Testis (tissue), 3 donors: ENCODE data around the gene GMDS. TPM values are rescaled to one million over a fixed set of nuclear protein-coding genes. Genes with fewer than 3 reads are reported as not detected.

Experiments used
- DNase-seq: peaks from one replicate; pipeline ENCODE4 v3.0.0-alpha.2; 2019
- H3K27ac ChIP-seq, 2 donors: fragments of 200-600 bp; sonication (generic); one replicate each; pipeline ENCODE4 v1.5.1; 2019
- H3K27me3 ChIP-seq: fragments of 200-600 bp; sonication (generic); one replicate; pipeline ENCODE4 v1.5.1; 2019
- H3K36me3 ChIP-seq: fragments of 200-600 bp; sonication (generic); one replicate; pipeline ENCODE4 v1.5.1; 2017; ENCODE audit warnings: low read depth; ENCODE audit errors: missing control alignments
- H3K4me1 ChIP-seq: fragments of 200-600 bp; sonication (generic); one replicate; pipeline ENCODE4 v1.5.1; 2019
- H3K4me3 ChIP-seq, 2 donors: fragments of 200-600 bp; sonication (generic); one replicate each; pipeline ENCODE4 v1.5.1; 2017 to 2019
- H3K9me3 ChIP-seq: fragments of 200-600 bp; sonication (generic); one replicate; pipeline ENCODE4 v1.5.1; 2017
- CTCF ChIP-seq, 3 experiments: fragments of 450-650 bp in 2 of 3; fragments of 200-600 bp in 1 of 3; sonication (generic) in 1 of 3; IDR thresholded peaks; one replicate each; pipeline ENCODE4 v1.5.1; 2016 to 2019; ENCODE audit warnings: antibody characterized with exemption in 3 of 3, mild to moderate bottlenecking in 2 of 3, moderate library complexity in 1 of 3
- POLR2A ChIP-seq: fragments of 450-650 bp; IDR thresholded peaks from one replicate; pipeline ENCODE4 v1.6.1; 2017; ENCODE audit warnings: antibody characterized with exemption, mild to moderate bottlenecking, moderate library complexity
- WGBS, 2 donors: methylation state at CpG; one replicate each; pipeline ENCODE4 v1.1.5; 2018; 5-methylcytosine and 5-hydroxymethylcytosine counted together
- intact Hi-C: fragments of 100-400 bp; cut with DNase I; formaldehyde crosslinking; loops from one replicate; pipeline ENCODE4 v1.15.1; 2023; ENCODE audit warnings: low total_unique reads
- polyA plus RNA-seq: library from polyadenylated mRNA; stranded (reverse); fragments of 350-450 nt; fragmentation: Illumina TruSeq; extraction: RNeasy Lipid Tissue Mini Kit (QIAGEN cat#74804); gene quantifications from one replicate; pipeline ENCODE4 v1.2.3, GENCODE V29; 2014; ENCODE audit warnings: low read depth, low replicate concordance; ENCODE audit not compliant: insufficient read depth
- total RNA-seq, 2 donors: library from RNA; depleted of rRNA; stranded (reverse); fragments of >200 nt; gene quantifications; one replicate each; pipeline ENCODE4 v1.2.3, GENCODE V29; 2016

GMDS gene
- total and polyA plus RNA-seq, 3 donors from 2014 or later, result 19.6 to 31.1 (median 22.2) TPM

DNA sequence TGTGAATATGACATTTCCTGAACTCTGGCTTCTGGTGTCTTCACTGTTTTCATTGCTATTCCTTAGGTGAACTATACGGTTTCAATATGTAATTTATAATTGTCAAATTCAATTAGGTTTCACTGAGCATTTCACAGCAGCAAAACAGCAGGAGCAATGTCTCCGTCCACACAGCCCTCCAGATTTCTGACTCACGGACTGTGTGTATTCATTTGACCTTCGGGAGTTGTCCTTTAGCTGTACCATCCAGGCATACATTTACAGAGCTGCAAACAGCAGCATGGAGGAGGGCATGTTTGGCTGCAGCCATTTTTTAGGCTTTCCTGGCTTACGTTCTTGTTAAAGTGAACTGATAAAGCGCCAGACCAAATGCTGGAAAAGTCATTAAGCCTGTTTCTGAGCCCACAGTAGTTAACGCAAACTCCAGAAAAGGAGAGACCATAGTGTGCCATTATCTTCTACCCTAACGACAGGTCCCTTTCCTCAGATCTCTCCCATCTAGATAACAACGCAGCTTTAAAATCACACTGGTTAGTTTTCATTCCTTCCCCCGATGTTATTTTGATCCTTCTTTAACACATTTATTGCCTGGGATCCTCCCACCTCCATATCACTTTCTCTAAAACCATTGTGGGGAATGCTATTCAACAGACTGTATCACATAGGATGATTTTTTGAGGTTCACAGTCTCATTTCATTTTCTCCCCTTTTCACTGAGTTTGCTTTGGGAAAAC is 617.4 kb downstream of the GMDS start:
- peaks cover 3% of the 10 kb centered on the region for H3K4me1 ChIP-seq
- DNase-seq, result no peak
- H3K4me3 ChIP-seq, result no peak overlapping the region
- H3K27ac ChIP-seq, result no peak overlapping the region
- H3K9me3 ChIP-seq, result no peaks in the 10 kb centered on the region
- no peaks in the 10 kb centered on the region for H3K27me3 ChIP-seq
- TF ChIP-seq POLR2A, result no peak
- no peak for TF ChIP-seq CTCF (IDR thresholded peaks at IDR 0.05)
- 80 to 87% methylated on average over 10 of the region's 10 CpGs for WGBS, 2 donors
- H3K36me3 ChIP-seq, result no peaks in the 10 kb centered on the region
- intact Hi-C loops, result no loop called here

GRCh38 chr6:1626481-1626880 is 618.9 kb downstream of the GMDS start:
- Histone ChIP-seq H3K36me3 (no peaks in the 10 kb centered on the region), H3K9me3 (no peaks in the 10 kb centered on the region), H3K4me1 (peaks cover 3% of the 10 kb centered on the region), H3K27ac (no peak overlapping the region), H3K27me3 (no peaks in the 10 kb centered on the region), H3K4me3 (no peak overlapping the region)
- intact Hi-C loops, result no loop called here
- WGBS, 2 donors, result 76 to 78% methylated on average over 4 of the region's 4 CpGs
- TF ChIP-seq POLR2A (no peak), CTCF (IDR thresholded peaks at IDR 0.05) (no peak)
- no peak for DNase-seq

DNA sequence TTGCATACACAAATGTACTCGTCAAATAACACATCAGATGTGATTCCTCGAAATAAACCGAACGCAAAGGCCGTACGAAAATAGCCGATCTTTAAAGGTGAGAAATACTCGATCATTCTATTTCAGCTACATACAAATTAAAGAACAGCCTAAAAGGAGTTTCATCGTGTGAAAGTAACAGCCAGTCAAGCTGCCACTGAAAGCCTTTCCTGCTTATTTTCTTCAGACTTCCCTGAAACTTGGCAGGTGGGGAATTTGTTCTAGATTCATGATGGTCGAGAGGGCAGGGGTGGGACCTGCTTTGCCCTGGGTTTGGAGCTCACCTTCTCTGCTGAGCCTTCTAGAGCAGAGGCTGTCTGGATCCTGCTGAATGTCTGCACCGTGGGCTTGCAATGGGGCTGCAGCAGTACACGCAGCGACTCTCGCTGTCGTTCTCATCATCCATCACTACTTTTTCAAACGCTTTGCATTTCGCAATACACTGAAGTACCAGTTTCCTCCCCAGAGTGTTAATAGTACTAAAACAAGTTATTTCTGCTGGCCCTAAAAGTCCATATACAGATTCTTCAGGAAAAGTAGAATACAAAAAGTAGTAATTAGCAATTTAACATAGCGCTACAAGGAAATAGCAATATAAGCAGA is 619.5 kb downstream of the GMDS start:
- no peak for TF ChIP-seq CTCF (IDR thresholded peaks at IDR 0.05)
- DNase-seq, result no peak
- Histone ChIP-seq H3K4me3 (no peak overlapping the region), H3K4me1 (peaks cover 3% of the 10 kb centered on the region), H3K36me3 (no peaks in the 10 kb centered on the region), H3K9me3 (no peaks in the 10 kb centered on the region), H3K27me3 (no peaks in the 10 kb centered on the region), H3K27ac (no peak overlapping the region)
- intact Hi-C loops, result no loop called here
- WGBS, 2 donors, result 63 to 66% methylated on average over 18 of the region's 18 CpGs

DNA sequence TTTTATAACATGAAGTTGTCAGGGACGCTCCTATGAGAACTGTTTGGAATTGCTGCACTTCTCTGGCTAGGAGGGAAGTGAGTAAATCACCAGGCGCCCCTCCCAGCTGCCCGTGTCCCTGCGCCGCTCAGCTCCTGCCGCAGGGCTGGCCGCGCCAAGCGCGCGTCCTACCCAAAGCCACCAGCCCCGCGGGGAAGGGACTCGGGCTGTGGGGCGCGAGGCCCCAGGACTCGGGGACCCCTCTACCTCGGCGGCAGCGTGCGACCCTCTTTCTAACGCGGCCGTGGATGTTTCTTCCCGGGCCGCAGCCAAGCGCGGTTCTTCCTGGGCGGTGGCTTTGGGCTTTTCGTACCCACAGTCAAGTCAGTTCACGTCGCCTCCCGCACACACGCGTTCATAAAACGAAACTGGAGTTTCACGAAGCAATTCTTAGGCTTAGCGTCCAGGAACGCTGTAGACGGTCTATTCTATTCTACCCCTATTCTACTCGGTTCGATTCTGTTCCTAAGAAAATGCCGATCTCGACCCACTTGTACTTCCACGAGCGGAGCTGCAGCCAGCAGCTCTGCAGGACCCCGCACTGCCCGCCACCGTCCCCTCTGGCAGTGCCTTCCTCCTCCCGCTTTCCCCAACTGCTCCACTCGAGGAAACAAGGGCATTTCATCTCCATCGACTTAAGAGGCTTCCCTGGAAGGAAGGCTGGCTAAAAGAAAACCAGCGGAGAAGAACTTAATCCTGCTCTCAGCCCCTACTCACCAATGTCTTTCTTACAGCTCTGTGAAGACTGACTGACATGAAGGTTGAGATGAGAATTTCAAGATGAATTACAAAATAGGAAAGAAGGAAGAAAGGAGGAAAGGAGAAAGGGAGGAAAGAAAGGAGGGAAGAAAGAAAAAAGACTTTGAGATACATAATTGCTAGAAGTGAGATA is 620.3 kb downstream of the GMDS start:
- DNase-seq, result no peak
- peaks cover 3% of the 10 kb centered on the region for H3K4me1 ChIP-seq
- intact Hi-C loops, result no loop called here
- no peaks in the 10 kb centered on the region for H3K9me3 ChIP-seq
- peak overlapping the region; percentile 70 to 84 for H3K27ac ChIP-seq
- H3K4me3 ChIP-seq, result peak overlapping the region; percentile 57 to 66
- 1% methylated on average over 39 to 53 of the region's 53 CpGs for WGBS, 2 donors
- H3K27me3 ChIP-seq, result no peaks in the 10 kb centered on the region
- TF ChIP-seq POLR2A (no peak), CTCF (IDR thresholded peaks at IDR 0.05) (no peak)
- H3K36me3 ChIP-seq, result no peaks in the 10 kb centered on the region
